Measurements from ENCODE around the gene CMPK2.

Gene CMPK2

DNA sequence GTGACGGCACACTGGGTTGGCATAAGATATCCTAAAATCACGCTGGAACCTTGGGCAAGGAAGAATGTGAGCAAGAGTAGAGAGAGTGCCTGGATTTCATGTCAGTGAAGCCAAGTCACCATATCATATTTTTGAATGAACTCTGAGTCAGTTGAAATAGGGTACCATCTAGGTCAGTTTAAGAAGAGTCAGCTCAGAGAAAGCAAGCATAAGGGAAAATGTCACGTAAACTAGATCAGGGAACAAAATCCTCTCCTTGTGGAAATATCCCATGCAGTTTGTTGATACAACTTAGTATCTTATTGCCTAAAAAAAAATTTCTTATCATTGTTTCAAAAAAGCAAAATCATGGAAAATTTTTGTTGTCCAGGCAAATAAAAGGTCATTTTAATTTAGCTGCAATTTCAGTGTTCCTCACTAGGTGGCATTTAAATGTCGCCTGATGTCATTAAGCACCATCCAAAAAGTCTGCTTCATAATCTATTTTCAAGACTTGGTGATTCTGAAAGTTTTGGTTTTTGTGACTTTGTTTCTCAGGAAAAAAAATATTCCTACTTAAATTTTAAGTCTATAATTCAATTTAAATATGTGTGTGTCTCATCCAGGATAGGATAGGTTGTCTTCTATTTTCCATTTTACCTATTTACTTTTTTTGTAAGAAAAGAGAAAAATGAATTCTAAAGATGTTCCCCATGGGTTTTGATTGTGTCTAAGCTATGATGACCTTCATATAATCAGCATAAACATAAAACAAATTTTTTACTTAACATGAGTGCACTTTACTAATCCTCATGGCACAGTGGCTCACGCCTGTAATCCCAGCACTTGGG lies 31.4 kb upstream of the CMPK2 start:
- H3K9me3 ChIP-seq (ENCODE audit: insufficient read depth, low read length, severe bottlenecking): no peaks in the 10 kb centered on the region
- peak; percentile 72 for ATAC-seq (ENCODE audit: insufficient read depth, low read depth)
- H2AFZ ChIP-seq (ENCODE audit: low read depth, low read length): no peak overlapping the region
- no peaks in the 10 kb centered on the region for H3K36me3 ChIP-seq (ENCODE audit: insufficient read depth, low read length)
- peaks cover 8% of the 10 kb centered on the region for H3K4me1 ChIP-seq (ENCODE audit: insufficient read depth, low read length)
- no peaks in the 10 kb centered on the region for H4K20me1 ChIP-seq (ENCODE audit: insufficient read depth, low read length)
- H3K4me2 ChIP-seq (ENCODE audit: insufficient read depth, low read length): no peak overlapping the region
- no peaks in the 10 kb centered on the region for H3K79me2 ChIP-seq (ENCODE audit: insufficient read depth, low read length)
- H3K27ac ChIP-seq (ENCODE audit: low read length): peak overlapping the region; percentile 59
- H3K4me3 ChIP-seq (ENCODE audit: low read depth in 1 of 2, low read length in 2 of 2): no peak overlapping the region
- H3K27me3 ChIP-seq (ENCODE audit: insufficient read depth, low read length, poor library complexity): no peaks in the 10 kb centered on the region
- DNase-seq: no peak
- H3K9ac ChIP-seq (ENCODE audit: low read depth, low read length): no peak overlapping the region
- TF ChIP-seq EZH2 (IDR thresholded peaks at IDR 0.05; ENCODE audit: borderline replicate concordance, low read depth, low read length, severe bottlenecking): no peak
- TF ChIP-seq, protein P1, sequence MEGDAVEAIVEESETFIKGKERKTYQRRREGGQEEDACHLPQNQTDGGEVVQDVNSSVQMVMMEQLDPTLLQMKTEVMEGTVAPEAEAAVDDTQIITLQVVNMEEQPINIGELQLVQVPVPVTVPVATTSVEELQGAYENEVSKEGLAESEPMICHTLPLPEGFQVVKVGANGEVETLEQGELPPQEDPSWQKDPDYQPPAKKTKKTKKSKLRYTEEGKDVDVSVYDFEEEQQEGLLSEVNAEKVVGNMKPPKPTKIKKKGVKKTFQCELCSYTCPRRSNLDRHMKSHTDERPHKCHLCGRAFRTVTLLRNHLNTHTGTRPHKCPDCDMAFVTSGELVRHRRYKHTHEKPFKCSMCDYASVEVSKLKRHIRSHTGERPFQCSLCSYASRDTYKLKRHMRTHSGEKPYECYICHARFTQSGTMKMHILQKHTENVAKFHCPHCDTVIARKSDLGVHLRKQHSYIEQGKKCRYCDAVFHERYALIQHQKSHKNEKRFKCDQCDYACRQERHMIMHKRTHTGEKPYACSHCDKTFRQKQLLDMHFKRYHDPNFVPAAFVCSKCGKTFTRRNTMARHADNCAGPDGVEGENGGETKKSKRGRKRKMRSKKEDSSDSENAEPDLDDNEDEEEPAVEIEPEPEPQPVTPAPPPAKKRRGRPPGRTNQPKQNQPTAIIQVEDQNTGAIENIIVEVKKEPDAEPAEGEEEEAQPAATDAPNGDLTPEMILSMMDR (IDR thresholded peaks at IDR 0.05; ENCODE audit: borderline replicate concordance, extremely low read depth, low read length, poor library complexity, severe bottlenecking): peak; percentile 78

DNA sequence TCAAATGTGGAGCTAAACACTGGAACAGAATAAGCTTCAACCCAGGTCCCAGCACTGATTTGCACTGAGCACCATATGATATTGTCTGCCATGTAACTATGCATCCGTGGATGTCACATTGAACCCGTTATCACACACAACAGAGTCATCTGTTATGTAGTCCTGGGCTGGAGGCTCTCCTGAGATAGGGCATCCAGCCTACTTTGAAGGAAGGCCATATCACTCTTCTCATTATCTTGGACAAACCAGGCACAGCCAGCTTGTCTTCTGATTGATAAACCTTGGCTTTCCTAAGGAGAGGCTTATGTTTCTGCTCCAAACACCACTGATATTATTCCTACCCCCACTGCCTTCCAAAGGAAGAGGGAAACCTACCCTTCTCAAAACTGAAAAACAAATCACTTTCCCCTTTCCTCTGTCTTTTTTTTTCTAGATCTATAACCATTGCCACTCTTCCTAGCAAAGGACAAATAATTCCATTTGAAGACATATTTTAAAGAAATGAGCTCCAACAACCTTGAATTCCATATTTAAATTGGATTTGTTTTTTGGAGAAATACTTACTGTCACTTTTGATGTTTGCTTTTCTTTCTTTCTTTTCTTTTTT lies 28.3 kb upstream of the CMPK2 start:
- Histone ChIP-seq H3K27me3 (ENCODE audit: insufficient read depth, low read length, poor library complexity) (no peaks in the 10 kb centered on the region), H3K36me3 (ENCODE audit: insufficient read depth, low read length) (no peaks in the 10 kb centered on the region), H3K4me1 (ENCODE audit: insufficient read depth, low read length) (peaks cover 8% of the 10 kb centered on the region), H3K27ac (ENCODE audit: low read length) (no peak overlapping the region), H3K9ac (ENCODE audit: low read depth, low read length) (no peak overlapping the region), H2AFZ (ENCODE audit: low read depth, low read length) (no peak overlapping the region), H3K4me3 (ENCODE audit: low read depth in 1 of 2, low read length in 2 of 2) (no peak overlapping the region), H3K9me3 (ENCODE audit: insufficient read depth, low read length, severe bottlenecking) (no peaks in the 10 kb centered on the region), H4K20me1 (ENCODE audit: insufficient read depth, low read length) (no peaks in the 10 kb centered on the region), H3K4me2 (ENCODE audit: insufficient read depth, low read length) (no peak overlapping the region), H3K79me2 (ENCODE audit: insufficient read depth, low read length) (no peaks in the 10 kb centered on the region)
- DNase-seq (no peak), ATAC-seq (ENCODE audit: insufficient read depth, low read depth) (no peak)
- no peak for TF ChIP-seq EZH2 (IDR thresholded peaks at IDR 0.05; ENCODE audit: borderline replicate concordance, low read depth, low read length, severe bottlenecking)
- TF ChIP-seq, protein P1 (IDR thresholded peaks at IDR 0.05; ENCODE audit: borderline replicate concordance, extremely low read depth, low read length, poor library complexity, severe bottlenecking): no peak

DNA sequence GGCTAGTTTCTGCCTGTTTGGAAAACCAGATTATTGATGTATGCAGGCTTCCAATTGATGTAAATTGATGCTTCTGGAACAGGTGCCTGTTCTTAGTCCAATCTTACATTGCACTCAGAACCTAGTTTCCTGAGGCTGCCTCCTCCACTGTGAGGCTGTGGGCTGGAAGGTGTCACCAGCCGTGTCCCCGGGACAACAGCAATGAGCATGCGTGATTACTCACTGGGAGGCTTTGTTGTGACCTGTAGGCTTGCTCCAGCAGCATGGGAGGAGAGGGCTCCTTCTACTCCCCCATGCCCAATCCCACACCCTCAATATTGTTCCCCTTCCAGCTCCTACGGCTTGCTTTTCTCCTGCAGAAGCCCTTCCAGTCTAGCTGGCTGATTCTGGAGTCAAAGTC lies 23.0 kb upstream of the CMPK2 start:
- Histone ChIP-seq H2AFZ (ENCODE audit: low read depth, low read length) (no peak overlapping the region), H3K27ac (ENCODE audit: low read length) (no peak overlapping the region), H3K9me3 (ENCODE audit: insufficient read depth, low read length, severe bottlenecking) (no peaks in the 10 kb centered on the region), H3K9ac (ENCODE audit: low read depth, low read length) (no peak overlapping the region), H4K20me1 (ENCODE audit: insufficient read depth, low read length) (no peaks in the 10 kb centered on the region), H3K79me2 (ENCODE audit: insufficient read depth, low read length) (no peaks in the 10 kb centered on the region), H3K4me2 (ENCODE audit: insufficient read depth, low read length) (no peak overlapping the region), H3K36me3 (ENCODE audit: insufficient read depth, low read length) (no peaks in the 10 kb centered on the region; the same call in 1 of the 2 replicates), H3K27me3 (ENCODE audit: insufficient read depth, low read length, poor library complexity) (no peaks in the 10 kb centered on the region), H3K4me1 (ENCODE audit: insufficient read depth, low read length) (peaks cover 12% of the 10 kb centered on the region; the same call in 1 of the 2 replicates), H3K4me3 (ENCODE audit: low read depth in 1 of 2, low read length in 2 of 2) (no peak overlapping the region)
- ATAC-seq (ENCODE audit: insufficient read depth, low read depth) (no peak), DNase-seq (no peak)
- TF ChIP-seq, protein P1 (IDR thresholded peaks at IDR 0.05; ENCODE audit: borderline replicate concordance, extremely low read depth, low read length, poor library complexity, severe bottlenecking): no peak
- TF ChIP-seq EZH2 (IDR thresholded peaks at IDR 0.05; ENCODE audit: borderline replicate concordance, low read depth, low read length, severe bottlenecking): no peak
